ENCODE results near the gene SHISA6. TPM values are rescaled to one million over a fixed set of nuclear protein-coding genes. Genes with fewer than 3 reads are reported as not detected.

SHISA6 gene
- polyA plus RNA-seq, 1 donor (not counting 4 experiments of a cell fraction or from before 2014, with no cell fraction given): 2.2 TPM

- H4K20me1 ChIP-seq (ENCODE audit: control insufficient read depth, extremely low read depth, insufficient read depth, low read length): no peaks in the 10 kb centered on the region
- H3K9ac ChIP-seq (ENCODE audit: control insufficient read depth, extremely low read depth, insufficient read depth, low read length): no peak overlapping the region
- H3K4me3 ChIP-seq (ENCODE audit: control insufficient read depth in 2 of 3, extremely low read depth in 1 of 3, insufficient read depth in 2 of 3, low read depth in 1 of 3, low read length in 3 of 3): no peak overlapping the region
- H3K27ac ChIP-seq (ENCODE audit: control insufficient read depth, insufficient read depth, low read length): no peak overlapping the region
- H2AFZ ChIP-seq (ENCODE audit: control insufficient read depth, low read length): no peak overlapping the region
- no peaks in the 10 kb centered on the region for H3K9me3 ChIP-seq (ENCODE audit: control insufficient read depth, low read depth, low read length)
- H3K79me2 ChIP-seq (ENCODE audit: control insufficient read depth, insufficient read depth, low read length): no peaks in the 10 kb centered on the region
- FAIRE-seq (no peak), DNase-seq (ENCODE audit: low read depth, low spot score) (no peak)
- H3K9me1 ChIP-seq (ENCODE audit: control insufficient read depth, extremely low read depth, insufficient read depth, low read length): no peaks in the 10 kb centered on the region
- no peak for TF ChIP-seq EZH2 (IDR thresholded peaks at IDR 0.05; ENCODE audit: low read length)
- TF ChIP-seq CTCF (optimal IDR thresholded peaks at IDR 0.05 in 1 of 3, IDR thresholded peaks at IDR 0.05 in 1 of 3, conservative IDR thresholded peaks at IDR 0.05 in 1 of 3; ENCODE audit: extremely low read depth in 1 of 3, insufficient read depth in 2 of 3, low read length in 3 of 3): no peak
- no peak overlapping the region for H3K4me2 ChIP-seq (ENCODE audit: control insufficient read depth, extremely low read depth, insufficient read depth, low read depth, low read length)
- no peaks in the 10 kb centered on the region for H3K36me3 ChIP-seq (ENCODE audit: control insufficient read depth in 2 of 2, extremely low read depth in 1 of 2, insufficient read depth in 2 of 2, low read length in 2 of 2)
- dilution Hi-C loops (cut with MboI; ENCODE audit: extremely low pct_ligation_motif_present, low sequenced_read_pairs): no loop called here
- no peaks in the 10 kb centered on the region for H3K27me3 ChIP-seq (ENCODE audit: control insufficient read depth, extremely low read depth, insufficient read depth, low read length)
- peaks cover 3% of the 10 kb centered on the region for H3K4me1 ChIP-seq (ENCODE audit: control insufficient read depth, extremely low read depth, insufficient read depth, low read length)
Observed at GRCh38 chr17:11209906-11210305, 31.1 kb upstream of the SHISA6 start.

- H3K79me2 ChIP-seq (ENCODE audit: control insufficient read depth, insufficient read depth, low read length): no peaks in the 10 kb centered on the region
- H3K4me2 ChIP-seq (ENCODE audit: control insufficient read depth, extremely low read depth, insufficient read depth, low read depth, low read length): no peak overlapping the region
- no peak overlapping the region for H3K27ac ChIP-seq (ENCODE audit: control insufficient read depth, insufficient read depth, low read length)
- TF ChIP-seq CTCF (optimal IDR thresholded peaks at IDR 0.05 in 1 of 3, IDR thresholded peaks at IDR 0.05 in 1 of 3, conservative IDR thresholded peaks at IDR 0.05 in 1 of 3; ENCODE audit: extremely low read depth in 1 of 3, insufficient read depth in 2 of 3, low read length in 3 of 3): no peak
- no peak for TF ChIP-seq EZH2 (IDR thresholded peaks at IDR 0.05; ENCODE audit: low read length)
- H4K20me1 ChIP-seq (ENCODE audit: control insufficient read depth, extremely low read depth, insufficient read depth, low read length): no peaks in the 10 kb centered on the region
- no peaks in the 10 kb centered on the region for H3K36me3 ChIP-seq (ENCODE audit: control insufficient read depth in 2 of 2, extremely low read depth in 1 of 2, insufficient read depth in 2 of 2, low read length in 2 of 2)
- no peak for FAIRE-seq
- no peaks in the 10 kb centered on the region for H3K9me1 ChIP-seq (ENCODE audit: control insufficient read depth, extremely low read depth, insufficient read depth, low read length)
- no peak overlapping the region for H3K9ac ChIP-seq (ENCODE audit: control insufficient read depth, extremely low read depth, insufficient read depth, low read length)
- H3K9me3 ChIP-seq (ENCODE audit: control insufficient read depth, low read depth, low read length): no peaks in the 10 kb centered on the region
- H3K4me1 ChIP-seq (ENCODE audit: control insufficient read depth, extremely low read depth, insufficient read depth, low read length): no peaks in the 10 kb centered on the region
- DNase-seq (ENCODE audit: low read depth, low spot score): no peak
- no peak overlapping the region for H3K4me3 ChIP-seq (ENCODE audit: control insufficient read depth in 2 of 3, extremely low read depth in 1 of 3, insufficient read depth in 2 of 3, low read depth in 1 of 3, low read length in 3 of 3)
- H2AFZ ChIP-seq (ENCODE audit: control insufficient read depth, low read length): no peak overlapping the region
- dilution Hi-C loops (cut with MboI; ENCODE audit: extremely low pct_ligation_motif_present, low sequenced_read_pairs): no loop called here
- H3K27me3 ChIP-seq (ENCODE audit: control insufficient read depth, extremely low read depth, insufficient read depth, low read length): no peaks in the 10 kb centered on the region
Observed at GRCh38 chr17:11212792-11213191, 28.2 kb upstream of the SHISA6 start.
